CD4-positive, CD25-positive, alpha-beta regulatory T cell (primary cell): ENCODE data around the gene MORC1. TPM values are rescaled to one million over a fixed set of nuclear protein-coding genes. Genes with fewer than 3 reads are reported as not detected.

Experiments
- ATAC-seq, 2 donors: fragments of 150-1000 bp; cut with Tn5 transposase; one replicate each; pipeline ENCODE4 v1.10.0; 2021; ENCODE audit warnings: low read depth in 2 of 2, moderate number of reproducible peaks in 2 of 2, moderate library complexity in 1 of 2
- DNase-seq, 3 donors: peaks; one replicate each; pipeline versions ENCODE4 v3.0.0 to v3.0.0-alpha.2; 2012 to 2022; ENCODE audit warnings: mixed read lengths in 1 of 3
- H3K27ac ChIP-seq: one replicate; pipeline ENCODE4 v1.7.0; 2013; ENCODE audit warnings: mild to moderate bottlenecking, low read length; ENCODE audit not compliant: insufficient read depth, poor library complexity, severe bottlenecking
- H3K27me3 ChIP-seq: one replicate; pipeline ENCODE4 v1.7.0; 2013; ENCODE audit warnings: low read length; ENCODE audit not compliant: control insufficient read depth, insufficient read depth
- H3K36me3 ChIP-seq: one replicate; pipeline ENCODE4 v1.7.0; 2013; ENCODE audit warnings: mild to moderate bottlenecking, low read length, moderate library complexity; ENCODE audit not compliant: control insufficient read depth, insufficient read depth
- H3K4me1 ChIP-seq: 2 replicates; pipeline ENCODE4 v1.7.0; 2013; ENCODE audit warnings: mild to moderate bottlenecking, low read length; ENCODE audit not compliant: insufficient read depth, control insufficient read depth, poor library complexity, severe bottlenecking
- H3K4me3 ChIP-seq: one replicate; pipeline ENCODE4 v1.7.0; 2013; ENCODE audit warnings: low read depth, mild to moderate bottlenecking, low read length, moderate library complexity
- H3K9me3 ChIP-seq, 2 experiments: 1 replicate in 1 of 2; 2 replicates in 1 of 2; pipeline ENCODE4 v1.7.0; 2013; ENCODE audit warnings: low read length in 2 of 2, mild to moderate bottlenecking in 1 of 2, moderate library complexity in 1 of 2; ENCODE audit not compliant: control insufficient read depth in 2 of 2
- H3K27ac Mint-ChIP-seq, 3 donors: one replicate each; pipeline ENCODE4 v1.8.0; 2020 to 2022; ENCODE audit warnings: mild to moderate bottlenecking in 3 of 3, mixed read lengths in 3 of 3, moderate library complexity in 2 of 3
- H3K27me3 Mint-ChIP-seq: one replicate; pipeline ENCODE4 v1.8.0; 2022; ENCODE audit warnings: mild to moderate bottlenecking, mixed read lengths
- H3K36me3 Mint-ChIP-seq: one replicate; pipeline ENCODE4 v1.8.0; 2020; ENCODE audit warnings: mixed read lengths
- H3K4me1 Mint-ChIP-seq, 4 donors: one replicate each; pipeline ENCODE4 v1.8.0; 2020 to 2022; ENCODE audit warnings: mixed read lengths in 4 of 4, mild to moderate bottlenecking in 1 of 4
- H3K4me3 Mint-ChIP-seq, 4 donors: one replicate each; pipeline ENCODE4 v1.8.0; 2020 to 2022; ENCODE audit warnings: mild to moderate bottlenecking in 4 of 4, mixed read lengths in 4 of 4, moderate library complexity in 3 of 4
- H3K9me3 Mint-ChIP-seq, 7 donors: one replicate each; pipeline ENCODE4 v1.8.0; 2020 to 2022; ENCODE audit warnings: mixed read lengths in 7 of 7, mild to moderate bottlenecking in 3 of 7, moderate library complexity in 2 of 7
- polyA plus RNA-seq, 4 donors: library from polyadenylated mRNA; unstranded; fragments of 300-500 nt; fragmentation: Illumina TruSeq; gene quantifications; one replicate each; pipeline ENCODE4 v1.2.3, GENCODE V29; 2021
- total RNA-seq: library from RNA; stranded (reverse); gene quantifications from one replicate; pipeline ENCODE4 v1.2.3, GENCODE V29; 2022

Gene MORC1
- total and polyA plus RNA-seq, 5 donors from 2014 or later, result 0.12 TPM; not detected in 4

GRCh38 chr3:108918866-108919265 lies 199.1 kb downstream of the MORC1 start:
- Mint-ChIP-seq H3K9me3 (peaks cover 0 to 6% (median 0%) of the 10 kb centered on the region in 7 donors), H3K27ac (no peak overlapping the region), H3K4me1 (peaks cover 8 to 11% (median 10%) of the 10 kb centered on the region in 4 donors), H3K4me3 (no peak overlapping the region), H3K36me3 (no peaks in the 10 kb centered on the region), H3K27me3 (peaks cover 46% of the 10 kb centered on the region)
- peaks cover 4% of the 10 kb centered on the region for H3K4me1 ChIP-seq
- H3K27ac ChIP-seq, result no peak overlapping the region
- H3K27me3 ChIP-seq, result peaks cover 2% of the 10 kb centered on the region
- no peak overlapping the region for H3K4me3 ChIP-seq
- H3K9me3 ChIP-seq, result no peaks in the 10 kb centered on the region
- ATAC-seq (no peak), DNase-seq (no peak)
- H3K36me3 ChIP-seq, result no peaks in the 10 kb centered on the region

- H3K27me3 ChIP-seq, result peaks cover 2% of the 10 kb centered on the region
- H3K36me3 Mint-ChIP-seq, result no peaks in the 10 kb centered on the region
- peaks cover 8% of the 10 kb centered on the region for H3K4me1 ChIP-seq
- ATAC-seq (peak; percentile 88 to 90), DNase-seq (peak; percentile 46 to 85 (median 77))
- H3K36me3 ChIP-seq, result no peaks in the 10 kb centered on the region
- H3K4me3 Mint-ChIP-seq, result peak overlapping the region in 2 of 4 donors; percentile 18 to 54
- H3K9me3 Mint-ChIP-seq, result no peaks in the 10 kb centered on the region
- H3K4me1 Mint-ChIP-seq, result peaks cover 11 to 18% (median 14%) of the 10 kb centered on the region in 4 donors
- no peaks in the 10 kb centered on the region for H3K9me3 ChIP-seq
- H3K27ac ChIP-seq, result no peak overlapping the region
- peaks cover 26% of the 10 kb centered on the region for H3K27me3 Mint-ChIP-seq
- H3K27ac Mint-ChIP-seq, result peak overlapping the region in 1 of 3 donors; percentile 26
- H3K4me3 ChIP-seq, result no peak overlapping the region
Measured at GRCh38 chr3:108914774-108915641, 202.9 kb downstream of the MORC1 start.

GRCh38 chr3:108909799-108910198 lies 208.1 kb downstream of the MORC1 start:
- H3K27me3 Mint-ChIP-seq, result no peaks in the 10 kb centered on the region
- no peak overlapping the region for H3K27ac Mint-ChIP-seq
- H3K36me3 ChIP-seq, result no peaks in the 10 kb centered on the region
- peaks cover 6% of the 10 kb centered on the region for H3K4me1 ChIP-seq
- ATAC-seq (no peak), DNase-seq (no peak)
- no peaks in the 10 kb centered on the region for H3K27me3 ChIP-seq
- no peaks in the 10 kb centered on the region for H3K9me3 Mint-ChIP-seq
- peaks cover 7 to 19% (median 17%) of the 10 kb centered on the region in 4 donors for H3K4me1 Mint-ChIP-seq
- H3K4me3 Mint-ChIP-seq, result no peak overlapping the region
- no peaks in the 10 kb centered on the region for H3K36me3 Mint-ChIP-seq
- H3K4me3 ChIP-seq, result no peak overlapping the region
- no peaks in the 10 kb centered on the region for H3K9me3 ChIP-seq
- no peak overlapping the region for H3K27ac ChIP-seq

Other genes with a start within 250 kb of the MORC1 start
- gene GUCA1C, start 164.3 kb downstream of the MORC1 start, total RNA-seq, result not detected
- not detected for gene GUCA1C, start 164.3 kb downstream of the MORC1 start, polyA plus RNA-seq
- gene C3orf85, start 18.6 kb upstream of the MORC1 start, total RNA-seq, result not detected
- not detected for gene C3orf85, start 18.6 kb upstream of the MORC1 start, polyA plus RNA-seq
- gene DPPA2, start 198.4 kb upstream of the MORC1 start, total RNA-seq, result not detected
- gene DPPA2, start 198.4 kb upstream of the MORC1 start, polyA plus RNA-seq, result not detected
- gene DPPA4, start 219.4 kb upstream of the MORC1 start, total RNA-seq, result 1.0 TPM
- not detected for gene DPPA4, start 219.4 kb upstream of the MORC1 start, polyA plus RNA-seq